AG04449 (cell line): ENCODE results near the gene LYPD4.

Experiments
- CTCF ChIA-PET: fragments of 350-600 bp; formaldehyde crosslinking; extraction: SDS; loops from one replicate; lab custom pipeline; 2021; ENCODE audit warnings: antibody characterized with exemption; lab: Yijun Ruan, JAX
- POLR2A ChIA-PET: fragments of 400-600, 350-600 bp; formaldehyde crosslinking; extraction: SDS; loops from one replicate; lab custom pipeline; 2020; ENCODE audit warnings: antibody characterized with exemption, inconsistent platforms; lab: Yijun Ruan, JAX
- DNase-seq: peaks from one replicate; pipeline ENCODE4 v3.0.0-alpha.2; 2010; ENCODE audit warnings: low read depth, low spot score
- H3K4me3 ChIP-seq: 2 replicates; pipeline ENCODE4 v1.5.1; 2011; ENCODE audit warnings: low read depth, mild to moderate bottlenecking, control low read depth, low read length
- CTCF ChIP-seq: IDR thresholded peaks from one replicate; pipeline ENCODE4 v1.5.1; 2011; ENCODE audit warnings: mild to moderate bottlenecking, moderate library complexity, low read length, control low read depth, inconsistent platforms; ENCODE audit not compliant: insufficient read depth; ENCODE audit errors: missing control alignments

The LYPD4 gene

GRCh38 chr19:41801792-41802211 lies 42.7 kb downstream of the LYPD4 start:
- H3K4me3 ChIP-seq = no peak overlapping the region
- DNase-seq = no peak
- ChIA-PET CTCF (interaction anchor here (2.9 kb wide), 1 partner anchor 9 kb away, joined by 11 read pairs; no protein-coding TSS in a partner anchor), POLR2A (no interaction called here)
- no peak for TF ChIP-seq CTCF

- POLR2A ChIA-PET = no interaction called here
- H3K4me3 ChIP-seq = no peak overlapping the region
- TF ChIP-seq CTCF = no peak
- CTCF ChIA-PET = interaction anchor here (2.9 kb wide), 1 partner anchor 9 kb away, joined by 11 read pairs; no protein-coding TSS in a partner anchor
- no peak for DNase-seq
These were observed 43.5 kb downstream of the LYPD4 start for GRCh38 chr19:41801031-41801430.

- ChIA-PET CTCF (no interaction called here), POLR2A (no interaction called here)
- no peak for DNase-seq
- H3K4me3 ChIP-seq = no peak overlapping the region
- TF ChIP-seq CTCF = no peak
These were observed 45.0 kb downstream of the LYPD4 start for GRCh38 chr19:41799444-41800000.

- no peak for DNase-seq
- TF ChIP-seq CTCF = no peak
- no peak overlapping the region for H3K4me3 ChIP-seq
- ChIA-PET CTCF (no interaction called here), POLR2A (no interaction called here)
These were observed 47.6 kb downstream of the LYPD4 start for GRCh38 chr19:41796901-41797300.

- no peak for TF ChIP-seq CTCF
- DNase-seq = no peak
- ChIA-PET CTCF (interaction anchor here (0.6 to 4.4 kb wide), 9 partner anchors 12 to 1135 kb away, joined by 3 to 51 read pairs (median 7); no protein-coding TSS in a partner anchor), POLR2A (no interaction called here)
- no peak within 1 kb of the TSS for H3K4me3 ChIP-seq
These were observed 48.1 kb downstream of the LYPD4 start, which contains the start of gene CEACAM3 for GRCh38 chr19:41796362-41796761. Gene CEACAM3, plus strand, starts transcription at chr19:41796587. Its CDS starts 91 bp downstream, at chr19:41796678.

GRCh38 chr19:41795031-41795461 lies 49.4 kb downstream of the LYPD4 start:
- no peak for DNase-seq
- TF ChIP-seq CTCF = peak; percentile 55
- POLR2A ChIA-PET = interaction anchor here (0.6 kb wide), 1 partner anchor 66 kb away, joined by 3 read pairs; no protein-coding TSS in a partner anchor
- CTCF ChIA-PET = interaction anchor here (0.7 to 5.8 kb wide), 22 partner anchors 9 to 339 kb away, joined by 3 to 51 read pairs (median 4); no protein-coding TSS in a partner anchor
- H3K4me3 ChIP-seq = no peak overlapping the region
